ENCODE results near the gene OIT3.

GRCh38 chr10:72930276-72930675 is 36.7 kb downstream of the OIT3 start:
- TF ChIP-seq CTCF (IDR thresholded peaks at IDR 0.05), result no peak
- TF ChIP-seq ZFX (IDR thresholded peaks at IDR 0.05; ENCODE audit: borderline replicate concordance), result no peak

All from 22Rv1 (cell line).